IMR-90 (cell line): ENCODE measurements around the gene CDK18. TPM values are rescaled to one million over a fixed set of nuclear protein-coding genes. Genes with fewer than 3 reads are reported as not detected.

ENCODE experiments used
- ATAC-seq: fragments of 200-7000 bp; cut with Tn5 transposase; 2 replicates; pipeline ENCODE4 v1.9.1; 2020; ENCODE audit warnings: low read depth, mild to moderate bottlenecking, moderate library complexity
- BruUV-seq: library from RNA; stranded (reverse); fragments of 400-500 nt; replicated peaks from 2 replicates; lab custom pipeline; 2021; lab: Mats Ljungman, UMichigan
- CTCF ChIA-PET: fragments of 300-600 bp; formaldehyde crosslinking; extraction: SDS; loops from one replicate; lab custom pipeline; 2021; ENCODE audit warnings: antibody characterized with exemption; lab: Yijun Ruan, JAX
- POLR2A ChIA-PET: fragments of 300-600 bp; sonication (Branson Sonifier 250); formaldehyde crosslinking; loops from one replicate; lab custom pipeline; 2022; ENCODE audit warnings: antibody characterized with exemption; ENCODE audit not compliant: unreplicated experiment; lab: Charles Lee
- DNase-seq: peaks from one replicate; pipeline ENCODE4 v3.0.0; 2013
- H2AFZ ChIP-seq: replicated peaks from 2 replicates; pipeline ENCODE3; 2013; ENCODE audit warnings: low read length, mild to moderate bottlenecking; ENCODE audit not compliant: poor library complexity
- H2AK5ac ChIP-seq: 2 replicates; pipeline ENCODE4 v1.6.1; 2013; ENCODE audit warnings: low read depth, low read length, inconsistent platforms
- H2AK9ac ChIP-seq: replicated peaks from 2 replicates; pipeline ENCODE3; 2013; ENCODE audit warnings: mild to moderate bottlenecking, low read depth, low read length, moderate library complexity; ENCODE audit not compliant: poor library complexity
- H2BK120ac ChIP-seq: 2 replicates; pipeline ENCODE4 v1.6.1; 2013; ENCODE audit warnings: low read depth, low read length, inconsistent platforms
- H2BK15ac ChIP-seq: 3 replicates; pipeline ENCODE4 v1.6.1; 2013; ENCODE audit warnings: low read depth, low read length, inconsistent platforms
- H2BK20ac ChIP-seq: 2 replicates; pipeline ENCODE4 v1.6.1; 2013; ENCODE audit warnings: low read depth, mild to moderate bottlenecking, inconsistent platforms, low read length, moderate library complexity
- H2BK5ac ChIP-seq: 2 replicates; pipeline ENCODE4 v1.6.1; 2013; ENCODE audit warnings: mild to moderate bottlenecking, low read depth, low read length, inconsistent platforms; ENCODE audit not compliant: poor library complexity, severe bottlenecking
- H3K14ac ChIP-seq: replicated peaks from 2 replicates; pipeline ENCODE4 v1.6.1; 2013; ENCODE audit warnings: low read depth, low read length, inconsistent platforms
- H3K18ac ChIP-seq: 2 replicates; pipeline ENCODE4 v1.6.1; 2013; ENCODE audit warnings: low read depth, low read length, control low read depth
- H3K23ac ChIP-seq: 2 replicates; pipeline ENCODE4 v1.6.1; 2013; ENCODE audit warnings: low read depth, low read length, inconsistent platforms
- H3K27ac ChIP-seq: 2 replicates; pipeline ENCODE4 v1.5.1; 2013; ENCODE audit warnings: mild to moderate bottlenecking, control low read depth, low read length; ENCODE audit not compliant: insufficient read depth
- H3K27me3 ChIP-seq: 2 replicates; pipeline ENCODE4 v1.6.1; 2013; ENCODE audit warnings: low read length; ENCODE audit not compliant: control insufficient read depth, insufficient read depth
- H3K36me3 ChIP-seq: 2 replicates; pipeline ENCODE4 v1.6.1; 2013; ENCODE audit warnings: low read length, mixed read lengths; ENCODE audit not compliant: control insufficient read depth, insufficient read depth
- H3K4ac ChIP-seq: 2 replicates; pipeline ENCODE4 v1.6.1; 2013; ENCODE audit warnings: low read depth, low read length, inconsistent platforms
- H3K4me1 ChIP-seq: 2 replicates; pipeline ENCODE4 v1.6.1; 2013; ENCODE audit warnings: low read length, mixed read lengths; ENCODE audit not compliant: control insufficient read depth, insufficient read depth
- H3K4me2 ChIP-seq: 2 replicates; pipeline ENCODE4 v1.6.1; 2013; ENCODE audit warnings: low read depth, mild to moderate bottlenecking, control low read depth, low read length, moderate library complexity
- H3K4me3 ChIP-seq: 2 replicates; pipeline ENCODE4 v1.5.1; 2013; ENCODE audit warnings: low read depth, mild to moderate bottlenecking, control low read depth, low read length, moderate library complexity; ENCODE audit not compliant: insufficient read depth
- H3K56ac ChIP-seq: 2 replicates; pipeline ENCODE4 v1.6.1; 2013; ENCODE audit warnings: low read length, inconsistent platforms; ENCODE audit not compliant: insufficient read depth; ENCODE audit errors: extremely low read depth
- H3K79me1 ChIP-seq, 2 experiments: 2 replicates each; pipeline ENCODE4 v1.6.1; 2013; ENCODE audit warnings: low read length in 2 of 2, inconsistent platforms in 1 of 2, low read depth in 1 of 2
- H3K9ac ChIP-seq: 2 replicates; pipeline ENCODE4 v1.6.1; 2013; ENCODE audit warnings: low read depth, low read length, control low read depth
- H3K9me1 ChIP-seq: 2 replicates; pipeline ENCODE4 v1.6.1; 2013; ENCODE audit warnings: low read length, inconsistent platforms; ENCODE audit not compliant: insufficient read depth
- H3K9me3 ChIP-seq: 2 replicates; pipeline ENCODE4 v1.6.1; 2013; ENCODE audit warnings: low read length; ENCODE audit not compliant: control insufficient read depth, insufficient read depth
- H4K20me1 ChIP-seq: 2 replicates; pipeline ENCODE4 v1.6.1; 2013; ENCODE audit warnings: low read length, inconsistent platforms; ENCODE audit not compliant: insufficient read depth
- H4K5ac ChIP-seq: 2 replicates; pipeline ENCODE4 v1.6.1; 2013; ENCODE audit warnings: mild to moderate bottlenecking, low read depth, low read length, control low read depth
- H4K8ac ChIP-seq, 2 experiments: 2 replicates each; pipeline ENCODE4 v1.6.1; 2013; ENCODE audit warnings: low read depth in 2 of 2, low read length in 2 of 2, control low read depth in 1 of 2, inconsistent platforms in 1 of 2
- H4K91ac ChIP-seq: 2 replicates; pipeline ENCODE4 v1.6.1; 2013; ENCODE audit warnings: low read depth, low read length, inconsistent platforms; ENCODE audit not compliant: insufficient read depth
- BHLHE40 ChIP-seq: fragments of 150-350 bp; IDR thresholded peaks from 2 replicates; pipeline ENCODE4 v1.6.1; 2016; ENCODE audit warnings: mild to moderate bottlenecking, low read depth, low read length
- CEBPB ChIP-seq: IDR thresholded peaks from 2 replicates; pipeline ENCODE4 v1.6.1; 2012; ENCODE audit warnings: low read depth, low read length, improper control_type of control experiment
- CHD1 ChIP-seq: IDR thresholded peaks from 2 replicates; pipeline ENCODE4 v1.6.1; 2012; ENCODE audit warnings: low read depth, low read length, improper control_type of control experiment
- FOS ChIP-seq: fragments of 150-350 bp; IDR thresholded peaks from 2 replicates; pipeline ENCODE4 v1.6.1; 2016; ENCODE audit warnings: low read depth, low read length
- MAFK ChIP-seq: IDR thresholded peaks from 2 replicates; pipeline ENCODE4 v1.6.1; 2012; ENCODE audit warnings: low read depth, low read length, improper control_type of control experiment
- MAZ ChIP-seq: IDR thresholded peaks from 2 replicates; pipeline ENCODE4 v1.6.1; 2012; ENCODE audit warnings: low read depth, mild to moderate bottlenecking, low read length, improper control_type of control experiment, moderate library complexity, borderline replicate concordance
- MXI1 ChIP-seq: IDR thresholded peaks from 2 replicates; pipeline ENCODE4 v1.6.1; 2012; ENCODE audit warnings: low read depth, mild to moderate bottlenecking, low read length, moderate library complexity, borderline replicate concordance
- NFE2L2 ChIP-seq: fragments of 150-350 bp; IDR thresholded peaks from 2 replicates; pipeline ENCODE4 v1.6.1; 2016; ENCODE audit warnings: low read depth, mild to moderate bottlenecking, low read length
- POLR2A ChIP-seq: IDR thresholded peaks from 2 replicates; pipeline ENCODE4 v1.6.1; 2012; ENCODE audit warnings: mild to moderate bottlenecking, low read depth, low read length
- RAD21 ChIP-seq: IDR thresholded peaks from 2 replicates; pipeline ENCODE4 v1.6.1; 2012; ENCODE audit warnings: low read length, improper control_type of control experiment
- RCOR1 ChIP-seq: IDR thresholded peaks from 2 replicates; pipeline ENCODE4 v1.6.1; 2012; ENCODE audit warnings: mild to moderate bottlenecking, low read length, improper control_type of control experiment; ENCODE audit not compliant: insufficient replicate concordance
- RFX5 ChIP-seq: IDR thresholded peaks from 2 replicates; pipeline ENCODE4 v1.8.0; 2012; ENCODE audit warnings: low read depth, mild to moderate bottlenecking, low read length, moderate library complexity
- SMC3 ChIP-seq: fragments of 150-350 bp; IDR thresholded peaks from 2 replicates; pipeline ENCODE4 v1.6.1; 2016; ENCODE audit warnings: low read depth, mild to moderate bottlenecking, antibody characterized with exemption, low read length, moderate library complexity
- WGBS, 2 experiments: methylation state at CpG; one replicate each; pipeline versions ENCODE4 v1.1.5 to v1.1.7; 2013; ENCODE audit warnings: missing lambda C conversion rate in 2 of 2; ENCODE audit not compliant: insufficient read length in 1 of 2; ENCODE audit errors: extremely low coverage in 2 of 2; 5-methylcytosine and 5-hydroxymethylcytosine counted together
- dilution Hi-C: fragments of 300-500 bp; cut with HindIII; formaldehyde crosslinking; loops from one replicate; pipeline ENCODE4 v1.14.3; 2018; ENCODE audit warnings: low sequenced_read_pairs; ENCODE audit not compliant: unreplicated experiment
- in situ Hi-C: fragments of 300-500 bp; cut with MboI; formaldehyde crosslinking; loops from 3 replicates; pipeline ENCODE4 v1.14.3; 2019; ENCODE audit warnings: low sequenced_read_pairs, inconsistent platforms, mixed read lengths
- intact Hi-C: fragments of 100-400 bp; cut with micrococcal nuclease; formaldehyde crosslinking; loops from 2 replicates; pipeline ENCODE4 v1.10.0; 2022
- polyA plus RNA-seq, 3 experiments: library from polyadenylated mRNA; depleted of rRNA; stranded (reverse); fragments of >200 nt; gene quantifications; 2 replicates each; pipeline ENCODE4 v1.2.3, GENCODE V29; 2012; ENCODE audit warnings: low replicate concordance in 1 of 3
- total RNA-seq: library from RNA; depleted of rRNA; stranded (reverse); fragments of >200 nt; gene quantifications from 2 replicates; pipeline ENCODE4 v1.2.3, GENCODE V29; 2012
- TF ChIP-seq, protein P1 (sequence below): fragments of 150-350 bp; IDR thresholded peaks from 2 replicates; pipeline ENCODE4 v1.6.1; 2017; ENCODE audit warnings: mild to moderate bottlenecking, antibody characterized with exemption, low read length, low read depth
- TF ChIP-seq, protein P2 (sequence below): conservative IDR thresholded peaks from 2 replicates; pipeline ENCODE4 v1.5.1; 2012; ENCODE audit warnings: mild to moderate bottlenecking, low read depth, low read length, improper control_type of control experiment
- TF ChIP-seq, protein P3 (sequence below): fragments of 150-350 bp; IDR thresholded peaks from 2 replicates; pipeline ENCODE4 v1.6.1; 2016; ENCODE audit warnings: low read depth, mild to moderate bottlenecking, low read length, moderate library complexity, borderline replicate concordance

The CDK18 gene
- total and polyA plus RNA-seq, 2 of the 4 experiments (the other 2 are of a cell fraction) = 0.18 to 0.48 TPM

DNA sequence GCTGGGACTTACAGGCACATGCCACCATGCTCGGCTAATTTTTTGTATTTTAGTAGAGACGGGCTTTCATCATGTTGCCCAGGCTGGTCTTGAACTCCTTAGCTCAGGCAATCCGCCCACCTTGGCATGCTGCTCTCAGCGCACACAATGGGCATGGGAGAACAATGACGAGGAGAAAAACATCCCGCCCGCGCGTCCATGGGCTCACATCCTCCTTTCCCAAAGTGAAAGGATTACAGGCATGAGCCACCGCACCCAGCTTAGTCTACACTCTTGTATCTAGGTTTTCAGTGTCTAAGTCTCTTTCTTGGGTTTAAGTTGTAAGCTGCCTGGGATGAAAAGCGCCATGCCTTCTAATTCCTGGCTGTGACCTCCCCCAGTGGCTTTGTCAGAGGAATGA, 37.9 kb downstream of the CDK18 start:
- H3K14ac ChIP-seq = no peak overlapping the region
- no peak overlapping the region for H3K23ac ChIP-seq
- H3K4ac ChIP-seq = no peak overlapping the region
- no peaks in the 10 kb centered on the region for H4K20me1 ChIP-seq
- no peak overlapping the region for H2AK5ac ChIP-seq
- intact Hi-C loops = no loop called here
- H4K8ac ChIP-seq = no peak overlapping the region
- POLR2A ChIA-PET = no interaction called here
- no peak overlapping the region for H4K5ac ChIP-seq
- no CpG with 5 or more reads among the region's 11 CpGs for WGBS, 2 experiments
- no peak overlapping the region for H3K9ac ChIP-seq
- H3K27ac ChIP-seq = no peak overlapping the region
- no peaks in the 10 kb centered on the region for H3K9me3 ChIP-seq
- TF ChIP-seq, protein P1, sequence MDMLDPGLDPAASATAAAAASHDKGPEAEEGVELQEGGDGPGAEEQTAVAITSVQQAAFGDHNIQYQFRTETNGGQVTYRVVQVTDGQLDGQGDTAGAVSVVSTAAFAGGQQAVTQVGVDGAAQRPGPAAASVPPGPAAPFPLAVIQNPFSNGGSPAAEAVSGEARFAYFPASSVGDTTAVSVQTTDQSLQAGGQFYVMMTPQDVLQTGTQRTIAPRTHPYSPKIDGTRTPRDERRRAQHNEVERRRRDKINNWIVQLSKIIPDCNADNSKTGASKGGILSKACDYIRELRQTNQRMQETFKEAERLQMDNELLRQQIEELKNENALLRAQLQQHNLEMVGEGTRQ = no peak
- TF ChIP-seq, protein P2, sequence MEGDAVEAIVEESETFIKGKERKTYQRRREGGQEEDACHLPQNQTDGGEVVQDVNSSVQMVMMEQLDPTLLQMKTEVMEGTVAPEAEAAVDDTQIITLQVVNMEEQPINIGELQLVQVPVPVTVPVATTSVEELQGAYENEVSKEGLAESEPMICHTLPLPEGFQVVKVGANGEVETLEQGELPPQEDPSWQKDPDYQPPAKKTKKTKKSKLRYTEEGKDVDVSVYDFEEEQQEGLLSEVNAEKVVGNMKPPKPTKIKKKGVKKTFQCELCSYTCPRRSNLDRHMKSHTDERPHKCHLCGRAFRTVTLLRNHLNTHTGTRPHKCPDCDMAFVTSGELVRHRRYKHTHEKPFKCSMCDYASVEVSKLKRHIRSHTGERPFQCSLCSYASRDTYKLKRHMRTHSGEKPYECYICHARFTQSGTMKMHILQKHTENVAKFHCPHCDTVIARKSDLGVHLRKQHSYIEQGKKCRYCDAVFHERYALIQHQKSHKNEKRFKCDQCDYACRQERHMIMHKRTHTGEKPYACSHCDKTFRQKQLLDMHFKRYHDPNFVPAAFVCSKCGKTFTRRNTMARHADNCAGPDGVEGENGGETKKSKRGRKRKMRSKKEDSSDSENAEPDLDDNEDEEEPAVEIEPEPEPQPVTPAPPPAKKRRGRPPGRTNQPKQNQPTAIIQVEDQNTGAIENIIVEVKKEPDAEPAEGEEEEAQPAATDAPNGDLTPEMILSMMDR = no peak
- TF ChIP-seq BHLHE40 (no peak), POLR2A (no peak), SMC3 (no peak), RAD21 (no peak), RFX5 (no peak), CHD1 (no peak), CEBPB (no peak), MAFK (no peak), NFE2L2 (no peak), FOS (no peak), MXI1 (no peak), RCOR1 (no peak), MAZ (no peak)
- TF ChIP-seq, protein P3, sequence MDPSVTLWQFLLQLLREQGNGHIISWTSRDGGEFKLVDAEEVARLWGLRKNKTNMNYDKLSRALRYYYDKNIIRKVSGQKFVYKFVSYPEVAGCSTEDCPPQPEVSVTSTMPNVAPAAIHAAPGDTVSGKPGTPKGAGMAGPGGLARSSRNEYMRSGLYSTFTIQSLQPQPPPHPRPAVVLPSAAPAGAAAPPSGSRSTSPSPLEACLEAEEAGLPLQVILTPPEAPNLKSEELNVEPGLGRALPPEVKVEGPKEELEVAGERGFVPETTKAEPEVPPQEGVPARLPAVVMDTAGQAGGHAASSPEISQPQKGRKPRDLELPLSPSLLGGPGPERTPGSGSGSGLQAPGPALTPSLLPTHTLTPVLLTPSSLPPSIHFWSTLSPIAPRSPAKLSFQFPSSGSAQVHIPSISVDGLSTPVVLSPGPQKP = no peak
- no peak overlapping the region for H3K56ac ChIP-seq
- H4K91ac ChIP-seq = no peak overlapping the region
- ATAC-seq (no peak), DNase-seq (no peak)
- dilution Hi-C loops = no loop called here
- in situ Hi-C loops = no loop called here
- no peak overlapping the region for H3K4me2 ChIP-seq
- no peaks in the 10 kb centered on the region for H3K36me3 ChIP-seq
- H3K79me1 ChIP-seq = no peaks in the 10 kb centered on the region
- peaks cover 10% of the 10 kb centered on the region; the same call in 1 of the 2 replicates for H3K27me3 ChIP-seq
- H2BK5ac ChIP-seq = no peak overlapping the region
- no peak overlapping the region for H2BK20ac ChIP-seq
- CTCF ChIA-PET = no interaction called here
- no peak overlapping the region for H2BK120ac ChIP-seq
- no peak overlapping the region for H2BK15ac ChIP-seq
- H2AK9ac ChIP-seq = no peak overlapping the region
- H3K9me1 ChIP-seq = no peaks in the 10 kb centered on the region
- no TSS peak for BruUV-seq
- no peak overlapping the region for H3K18ac ChIP-seq
- H3K4me1 ChIP-seq = 0 out of 2 replicates have a peak, but pooled peaks cover 2% of the 10 kb centered on the region
- no peak overlapping the region for H2AFZ ChIP-seq
- H3K4me3 ChIP-seq = no peak overlapping the region
